CD4-positive, alpha-beta T cell (primary cell): ENCODE data around the gene IGFL2. TPM values are rescaled to one million over a fixed set of nuclear protein-coding genes. Genes with fewer than 3 reads are reported as not detected.

Experiments
- ATAC-seq: fragments of 200-7000 bp; cut with Tn5 transposase; one replicate; pipeline ENCODE4 v1.10.0; 2022; ENCODE audit warnings: mild to moderate bottlenecking; ENCODE audit not compliant: poor library complexity
- CTCF ChIA-PET: fragments of 350-600 bp; sonication (Branson Sonifier 250); formaldehyde crosslinking; loops from one replicate; lab custom pipeline; 2021; ENCODE audit warnings: antibody characterized with exemption, inconsistent platforms; lab: Charles Lee
- POLR2A ChIA-PET: fragments of 350-600 bp; sonication (Branson Sonifier 250); formaldehyde crosslinking; loops from one replicate; lab custom pipeline; 2021; ENCODE audit warnings: antibody characterized with exemption, inconsistent platforms; lab: Charles Lee
- DNase-seq, 14 experiments: peaks; one replicate each; pipeline ENCODE4 v3.0.0-alpha.2; 2013 to 2020; ENCODE audit warnings: mixed read lengths in 2 of 14
- H3K27ac ChIP-seq, 2 donors: one replicate each; pipeline versions ENCODE4 v1.5.1 to v1.7.0; 2013; ENCODE audit warnings: low read length in 2 of 2, low read depth in 1 of 2, mild to moderate bottlenecking in 1 of 2
- H3K27me3 ChIP-seq, 2 experiments: 1 replicate in 1 of 2; 2 replicates in 1 of 2; pipeline versions ENCODE4 v1.6.1 to v1.7.0; 2013; ENCODE audit warnings: low read length in 2 of 2, control low read depth in 1 of 2, mild to moderate bottlenecking in 1 of 2, moderate library complexity in 1 of 2; ENCODE audit not compliant: insufficient read depth in 2 of 2, control insufficient read depth in 1 of 2
- H3K36me3 ChIP-seq: one replicate; pipeline ENCODE4 v1.6.1; 2013; ENCODE audit warnings: low read length, control low read depth; ENCODE audit not compliant: insufficient read depth
- H3K4me1 ChIP-seq: one replicate; pipeline ENCODE4 v1.6.1; 2013; ENCODE audit warnings: low read length, control low read depth; ENCODE audit not compliant: insufficient read depth
- H3K4me3 ChIP-seq: one replicate; pipeline ENCODE4 v1.5.1; 2013; ENCODE audit warnings: mild to moderate bottlenecking, low read length, moderate library complexity
- H3K9me3 ChIP-seq, 2 experiments: 1 replicate in 1 of 2; 2 replicates in 1 of 2; pipeline versions ENCODE4 v1.6.1 to v1.7.0; 2013; ENCODE audit warnings: low read length in 2 of 2, mild to moderate bottlenecking in 2 of 2, control low read depth in 1 of 2, moderate library complexity in 1 of 2; ENCODE audit not compliant: control insufficient read depth in 1 of 2, insufficient read depth in 1 of 2
- H3K27ac Mint-ChIP-seq: one replicate; pipeline ENCODE4 v1.8.0; 2020; ENCODE audit warnings: mixed read lengths
- H3K27me3 Mint-ChIP-seq: one replicate; pipeline ENCODE4 v1.8.0; 2021; ENCODE audit warnings: mixed read lengths
- H3K36me3 Mint-ChIP-seq: one replicate; pipeline ENCODE4 v1.8.0; 2021; ENCODE audit warnings: low read depth, mixed read lengths
- H3K4me1 Mint-ChIP-seq: one replicate; pipeline ENCODE4 v1.8.0; 2021; ENCODE audit warnings: low read depth, mixed read lengths
- H3K4me3 Mint-ChIP-seq: one replicate; pipeline ENCODE4 v1.8.0; 2020; ENCODE audit warnings: mild to moderate bottlenecking, mixed read lengths
- H3K9me3 Mint-ChIP-seq: one replicate; pipeline ENCODE4 v1.8.0; 2020; ENCODE audit warnings: mixed read lengths
- CTCF ChIP-seq: fragments of 200-600 bp; IDR thresholded peaks from one replicate; pipeline ENCODE4 v1.8.0; 2022; ENCODE audit warnings: antibody characterized with exemption, mild to moderate bottlenecking
- intact Hi-C, 2 experiments: fragments of 100-400 bp; cut with DNase I in 1 of 2; cut with micrococcal nuclease in 1 of 2; formaldehyde crosslinking; loops; one replicate each; pipeline versions ENCODE4 v1.15.1 to v1.9.0; 2023 to 2025; cut with DNase I, micrococcal nuclease
- total RNA-seq, 174 experiments: library from RNA in 2 of 174; stranded (reverse) in 2 of 174; gene quantifications; one replicate each; pipeline ENCODE4 v1.2.3 and lab custom pipeline; 2021 to 2026

Gene IGFL2
- total RNA-seq, 2 experiments from 2014 or later, result not detected

- no peak overlapping the region for H3K4me3 Mint-ChIP-seq
- Histone ChIP-seq H3K27me3 (peaks cover 8 to 10% of the 10 kb centered on the region in 2 experiments), H3K27ac (no peak overlapping the region), H3K4me1 (no peaks in the 10 kb centered on the region), H3K9me3 (no peaks in the 10 kb centered on the region), H3K36me3 (no peaks in the 10 kb centered on the region), H3K4me3 (no peak overlapping the region)
- intact Hi-C loops, result no loop called here
- no peak for ATAC-seq
- DNase-seq, result no peak
- no peaks in the 10 kb centered on the region for H3K4me1 Mint-ChIP-seq
- no peak overlapping the region for H3K27ac Mint-ChIP-seq
- ChIA-PET POLR2A (no interaction called here), CTCF (no interaction called here)
- TF ChIP-seq CTCF, result no peak
- no peaks in the 10 kb centered on the region for H3K9me3 Mint-ChIP-seq
- no peaks in the 10 kb centered on the region for H3K36me3 Mint-ChIP-seq
- H3K27me3 Mint-ChIP-seq, result peaks cover 55% of the 10 kb centered on the region
Observed at GRCh38 chr19:46197314-46198070, 49.5 kb downstream of the IGFL2 start.

- no peaks in the 10 kb centered on the region for H3K36me3 ChIP-seq
- ATAC-seq (no peak), DNase-seq (no peak)
- no peaks in the 10 kb centered on the region for H3K9me3 ChIP-seq
- H3K4me1 Mint-ChIP-seq, result no peaks in the 10 kb centered on the region
- ChIA-PET CTCF (no interaction called here), POLR2A (no interaction called here)
- H3K36me3 Mint-ChIP-seq, result no peaks in the 10 kb centered on the region
- peaks cover 56% of the 10 kb centered on the region for H3K27me3 Mint-ChIP-seq
- no peak overlapping the region for H3K4me3 ChIP-seq
- H3K4me3 Mint-ChIP-seq, result no peak overlapping the region
- no peak for TF ChIP-seq CTCF
- peaks cover 7 to 8% of the 10 kb centered on the region in 2 experiments for H3K27me3 ChIP-seq
- intact Hi-C loops, result no loop called here
- no peak overlapping the region for H3K27ac ChIP-seq
- no peaks in the 10 kb centered on the region for H3K4me1 ChIP-seq
- H3K27ac Mint-ChIP-seq, result no peak overlapping the region
- no peaks in the 10 kb centered on the region for H3K9me3 Mint-ChIP-seq
Observed at GRCh38 chr19:46198756-46199155, 50.7 kb downstream of the IGFL2 start.

GRCh38 chr19:46201454-46202310, 53.6 kb downstream of the IGFL2 start:
- H3K4me1 ChIP-seq, result no peaks in the 10 kb centered on the region
- no peaks in the 10 kb centered on the region for H3K9me3 Mint-ChIP-seq
- intact Hi-C loops, result no loop called here
- ChIA-PET POLR2A (no interaction called here), CTCF (no interaction called here)
- DNase-seq (no peak), ATAC-seq (no peak)
- H3K36me3 Mint-ChIP-seq, result no peaks in the 10 kb centered on the region
- H3K27ac ChIP-seq, result no peak overlapping the region
- H3K4me3 ChIP-seq, result no peak overlapping the region
- peaks cover 38% of the 10 kb centered on the region for H3K27me3 Mint-ChIP-seq
- H3K36me3 ChIP-seq, result no peaks in the 10 kb centered on the region
- H3K9me3 ChIP-seq, result no peaks in the 10 kb centered on the region
- H3K4me1 Mint-ChIP-seq, result no peaks in the 10 kb centered on the region
- H3K4me3 Mint-ChIP-seq, result no peak overlapping the region
- no peak overlapping the region for H3K27ac Mint-ChIP-seq
- H3K27me3 ChIP-seq, result peaks cover 3 to 10% of the 10 kb centered on the region in 2 experiments
- no peak for TF ChIP-seq CTCF
